Liver (tissue), 9 donors: ENCODE results near the gene FKBP5. TPM values are rescaled to one million over a fixed set of nuclear protein-coding genes. Genes with fewer than 3 reads are reported as not detected.

Experiments used
- DNase-seq: peaks from one replicate; pipeline ENCODE4 v3.0.0-alpha.2; 2017; ENCODE audit warnings: low spot score
- H3K27ac ChIP-seq, 2 donors: one replicate each; pipeline ENCODE4 v1.7.0; 2013; ENCODE audit warnings: inconsistent platforms in 2 of 2, low read length in 2 of 2, control low read depth in 1 of 2, low read depth in 1 of 2, mild to moderate bottlenecking in 1 of 2
- H3K27me3 ChIP-seq, 4 donors: one replicate each; pipeline versions ENCODE4 v1.6.1 to v1.7.0; 2013; ENCODE audit warnings: low read length in 3 of 4, inconsistent platforms in 1 of 4, mild to moderate bottlenecking in 1 of 4, moderate library complexity in 1 of 4; ENCODE audit not compliant: control insufficient read depth in 4 of 4, insufficient read depth in 4 of 4
- H3K36me3 ChIP-seq, 4 donors: one replicate each; pipeline versions ENCODE4 v1.6.1 to v1.7.0; 2013; ENCODE audit warnings: low read length in 3 of 4, mild to moderate bottlenecking in 3 of 4, low read depth in 1 of 4, moderate library complexity in 1 of 4; ENCODE audit not compliant: control insufficient read depth in 4 of 4, insufficient read depth in 3 of 4
- H3K4me1 ChIP-seq, 4 donors: one replicate each; pipeline versions ENCODE4 v1.6.1 to v1.7.0; 2013; ENCODE audit warnings: low read length in 3 of 4, mild to moderate bottlenecking in 3 of 4, moderate library complexity in 1 of 4; ENCODE audit not compliant: control insufficient read depth in 4 of 4, insufficient read depth in 4 of 4
- H3K4me3 ChIP-seq, 3 donors: one replicate each; pipeline versions ENCODE4 v1.6.1 to v1.7.0; 2013; ENCODE audit warnings: low read length in 3 of 3, control low read depth in 1 of 3, low read depth in 1 of 3, mild to moderate bottlenecking in 1 of 3
- H3K9ac ChIP-seq, 2 donors: one replicate each; pipeline ENCODE4 v1.7.0; 2013; ENCODE audit warnings: low read length in 2 of 2, mild to moderate bottlenecking in 2 of 2, moderate library complexity in 2 of 2, control low read depth in 1 of 2, low read depth in 1 of 2
- H3K9me3 ChIP-seq, 4 donors: one replicate each; pipeline versions ENCODE4 v1.6.1 to v1.7.0; 2013; ENCODE audit warnings: low read length in 3 of 4; ENCODE audit not compliant: control insufficient read depth in 4 of 4
- ATF3 ChIP-seq: IDR thresholded peaks from 2 replicates; pipeline ENCODE4 v1.6.1; 2016; ENCODE audit warnings: antibody characterized with exemption
- EGR1 ChIP-seq, 2 donors: IDR thresholded peaks; 2 replicates each; pipeline ENCODE4 v1.6.1; 2016 to 2018; ENCODE audit warnings: antibody characterized with exemption in 2 of 2, low read depth in 2 of 2
- FOXA1 ChIP-seq: IDR thresholded peaks from 2 replicates; pipeline ENCODE4 v1.6.1; 2016; ENCODE audit warnings: antibody characterized with exemption
- FOXA2 ChIP-seq: IDR thresholded peaks from 2 replicates; pipeline ENCODE4 v1.6.1; 2016; ENCODE audit warnings: antibody characterized with exemption
- HNF4A ChIP-seq, 2 donors: conservative IDR thresholded peaks; 2 replicates each; pipeline ENCODE4 v1.6.1; 2016; ENCODE audit warnings: antibody characterized with exemption in 2 of 2, mild to moderate bottlenecking in 2 of 2
- HNF4G ChIP-seq: IDR thresholded peaks from 2 replicates; pipeline ENCODE4 v1.6.1; 2016; ENCODE audit warnings: antibody characterized with exemption
- JUND ChIP-seq, 2 donors: IDR thresholded peaks; 2 replicates each; pipeline ENCODE4 v1.6.1; 2016; ENCODE audit warnings: antibody characterized with exemption in 2 of 2
- MAX ChIP-seq: IDR thresholded peaks from 2 replicates; pipeline ENCODE4 v1.6.1; 2016; ENCODE audit warnings: antibody characterized with exemption
- NR2F2 ChIP-seq: IDR thresholded peaks from 2 replicates; pipeline ENCODE4 v1.6.1; 2016; ENCODE audit warnings: antibody characterized with exemption
- RAD21 ChIP-seq, 2 donors: IDR thresholded peaks; 2 replicates each; pipeline ENCODE4 v1.6.1; 2016; ENCODE audit warnings: antibody characterized with exemption in 2 of 2, mild to moderate bottlenecking in 2 of 2
- REST ChIP-seq: IDR thresholded peaks from 2 replicates; pipeline ENCODE4 v1.6.1; 2016; ENCODE audit warnings: antibody characterized with exemption, mild to moderate bottlenecking
- RXRA ChIP-seq, 2 donors: IDR thresholded peaks; 2 replicates each; pipeline ENCODE4 v1.6.1; 2017 to 2018; ENCODE audit warnings: antibody characterized with exemption in 2 of 2, mild to moderate bottlenecking in 1 of 2
- SP1 ChIP-seq: IDR thresholded peaks from 2 replicates; pipeline ENCODE4 v1.6.1; 2018; ENCODE audit warnings: antibody characterized with exemption, mild to moderate bottlenecking
- TAF1 ChIP-seq: conservative IDR thresholded peaks from 2 replicates; pipeline ENCODE4 v1.6.1; 2016; ENCODE audit warnings: antibody characterized with exemption, mild to moderate bottlenecking
- YY1 ChIP-seq: IDR thresholded peaks from 2 replicates; pipeline ENCODE4 v1.6.1; 2016; ENCODE audit warnings: antibody characterized with exemption, mild to moderate bottlenecking
- WGBS: extraction: QIAGEN DNeasy Blood & Tissue Kit; methylation state at CpG from one replicate; pipeline ENCODE4 v1.1.7; 2013; 5-methylcytosine and 5-hydroxymethylcytosine counted together
- polyA plus RNA-seq, 2 donors: library from polyadenylated mRNA; stranded (reverse) in 1 of 2; unstranded in 1 of 2; fragments of 200-250 nt in 1 of 2; fragments of >200 nt in 1 of 2; fragmentation: Nextera tagmentation in 1 of 2; extraction: Ambion mirVana in 1 of 2; gene quantifications; one replicate each; pipeline versions ENCODE4 v1.2.1 to v1.2.3, GENCODE V29; 2013 to 2015
- total RNA-seq, 2 donors: library from RNA; depleted of rRNA; stranded (reverse); fragments of >200 nt; gene quantifications; one replicate each; pipeline ENCODE4 v1.2.3, GENCODE V29; 2014
- TF ChIP-seq, protein P1 (sequence below): fragments of 150-350 bp; IDR thresholded peaks from 2 replicates; pipeline ENCODE4 v1.5.1; 2017; ENCODE audit warnings: improper control_type of control experiment, low read depth, low read length; ENCODE audit not compliant: missing input control
- donor health status: healthy.
- donor health status: healthy.
- donor health status: healthy.
- donor health status: healthy.
- donor health status: healthy.

FKBP5 gene
- total and polyA plus RNA-seq, 4 donors: 10.3 to 132 (median 63.7) TPM

DNA sequence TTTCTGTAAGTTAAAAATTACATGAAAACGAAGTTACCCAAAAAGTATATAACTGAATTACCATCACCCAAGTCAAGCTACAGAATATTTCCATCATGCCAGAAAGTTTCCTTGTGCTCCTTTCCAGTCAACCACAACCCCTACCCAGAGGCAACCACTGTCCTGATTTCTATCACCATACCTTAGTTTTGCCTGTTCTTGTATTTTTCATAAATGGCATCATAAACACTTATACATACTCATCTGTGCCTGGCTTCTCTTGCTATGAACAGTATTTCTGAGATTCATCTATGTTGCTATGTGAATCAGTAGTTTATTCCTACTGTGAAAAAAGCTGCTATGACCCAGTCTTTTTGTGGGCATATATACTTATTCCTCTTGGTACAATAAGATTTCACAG lies 7.4 kb downstream of the FKBP5 start:
- no peak for DNase-seq
- Histone ChIP-seq H3K4me1 (peaks cover 0 to 9% (median 6%) of the 10 kb centered on the region in 4 donors), H3K4me3 (no peak overlapping the region), H3K27me3 (no peaks in the 10 kb centered on the region), H3K9me3 (no peaks in the 10 kb centered on the region), H3K36me3 (peaks cover 6 to 16% (median 12%) of the 10 kb centered on the region in 4 donors), H3K27ac (no peak overlapping the region), H3K9ac (no peak overlapping the region)
- 87% methylated on average over 1 of the region's 1 CpG for WGBS
- TF ChIP-seq FOXA2: no peak
- no peak for TF ChIP-seq SP1

GRCh38 chr6:35679399-35679798 lies 9.3 kb downstream of the FKBP5 start:
- no peaks in the 10 kb centered on the region for H3K27me3 ChIP-seq
- H3K36me3 ChIP-seq: peaks cover 6 to 16% (median 12%) of the 10 kb centered on the region in 4 donors
- DNase-seq: no peak
- TF ChIP-seq TAF1: no peak
- no peak for TF ChIP-seq NR2F2
- no peak for TF ChIP-seq HNF4A (conservative IDR thresholded peaks at IDR 0.05)
- TF ChIP-seq FOXA2: no peak
- no peak for TF ChIP-seq YY1
- TF ChIP-seq, protein P1, sequence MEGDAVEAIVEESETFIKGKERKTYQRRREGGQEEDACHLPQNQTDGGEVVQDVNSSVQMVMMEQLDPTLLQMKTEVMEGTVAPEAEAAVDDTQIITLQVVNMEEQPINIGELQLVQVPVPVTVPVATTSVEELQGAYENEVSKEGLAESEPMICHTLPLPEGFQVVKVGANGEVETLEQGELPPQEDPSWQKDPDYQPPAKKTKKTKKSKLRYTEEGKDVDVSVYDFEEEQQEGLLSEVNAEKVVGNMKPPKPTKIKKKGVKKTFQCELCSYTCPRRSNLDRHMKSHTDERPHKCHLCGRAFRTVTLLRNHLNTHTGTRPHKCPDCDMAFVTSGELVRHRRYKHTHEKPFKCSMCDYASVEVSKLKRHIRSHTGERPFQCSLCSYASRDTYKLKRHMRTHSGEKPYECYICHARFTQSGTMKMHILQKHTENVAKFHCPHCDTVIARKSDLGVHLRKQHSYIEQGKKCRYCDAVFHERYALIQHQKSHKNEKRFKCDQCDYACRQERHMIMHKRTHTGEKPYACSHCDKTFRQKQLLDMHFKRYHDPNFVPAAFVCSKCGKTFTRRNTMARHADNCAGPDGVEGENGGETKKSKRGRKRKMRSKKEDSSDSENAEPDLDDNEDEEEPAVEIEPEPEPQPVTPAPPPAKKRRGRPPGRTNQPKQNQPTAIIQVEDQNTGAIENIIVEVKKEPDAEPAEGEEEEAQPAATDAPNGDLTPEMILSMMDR: no peak
- TF ChIP-seq EGR1 (IDR thresholded peaks at IDR 0.05; ENCODE audit: low read depth in 2 of 2): no peak
- no peak for TF ChIP-seq ATF3
- no peak for TF ChIP-seq FOXA1
- TF ChIP-seq JUND (IDR thresholded peaks at IDR 0.05): no peak
- TF ChIP-seq HNF4G: no peak
- no peak for TF ChIP-seq REST
- TF ChIP-seq MAX: no peak
- no peak for TF ChIP-seq RAD21 (IDR thresholded peaks at IDR 0.05)
- TF ChIP-seq RXRA (IDR thresholded peaks at IDR 0.05): no peak
- peaks cover 0 to 9% (median 6%) of the 10 kb centered on the region in 4 donors for H3K4me1 ChIP-seq
- no peak overlapping the region for H3K4me3 ChIP-seq
- WGBS: 100% methylated on average over 1 of the region's 1 CpG
- H3K9ac ChIP-seq: no peak overlapping the region
- H3K9me3 ChIP-seq: no peaks in the 10 kb centered on the region
- H3K27ac ChIP-seq: no peak overlapping the region
